SH-SY5Y (cell line): Measurements from ENCODE around the gene UTP14A.

ENCODE experiments used
- GATA2 ChIP-seq: IDR thresholded peaks from 2 replicates; pipeline ENCODE4 v1.6.1; 2011; ENCODE audit warnings: mild to moderate bottlenecking, low read depth, low read length
- GATA3 ChIP-seq: IDR thresholded peaks from 2 replicates; pipeline ENCODE4 v1.6.1; 2011; ENCODE audit warnings: low read depth, mild to moderate bottlenecking, low read length, moderate library complexity

DNA sequence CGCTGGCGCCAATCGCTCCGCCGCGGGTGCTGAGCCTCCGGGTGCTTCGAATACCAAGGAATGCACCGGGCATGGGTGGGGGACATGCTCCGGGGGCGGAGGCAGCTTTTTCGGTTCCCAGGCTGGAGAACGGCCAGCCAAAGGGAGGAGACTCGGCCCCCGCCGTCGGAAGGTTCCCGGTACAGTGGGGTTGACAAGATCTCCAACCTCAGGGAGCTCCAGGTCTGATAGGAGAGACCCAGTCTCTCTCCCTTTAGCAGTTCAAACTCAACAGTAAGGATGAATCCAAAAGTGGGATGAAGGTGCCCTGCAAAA is 47.3 kb downstream of the UTP14A start:
- TF ChIP-seq GATA2 (no peak), GATA3 (no peak)
